AG04450 (cell line): ENCODE measurements around the gene RELN. TPM values are rescaled to one million over a fixed set of nuclear protein-coding genes. Genes with fewer than 3 reads are reported as not detected.
"Not testable (repeated sequence)": the region's sequence is repeated elsewhere in the genome, so short reads cannot be mapped to it uniquely, and the experiment has no call there.

Experiments
- CTCF ChIA-PET: fragments of 300-600, 350-600 bp; formaldehyde crosslinking; extraction: SDS; loops from one replicate; lab custom pipeline; 2022; ENCODE audit warnings: antibody characterized with exemption, inconsistent platforms; lab: Charles Lee
- POLR2A ChIA-PET: fragments of 350-600 bp; formaldehyde crosslinking; extraction: SDS; loops from one replicate; lab custom pipeline; 2021; ENCODE audit warnings: antibody characterized with exemption, inconsistent platforms; lab: Yijun Ruan, JAX
- DNase-seq: peaks from one replicate; pipeline ENCODE4 v3.0.0-alpha.2; 2011; ENCODE audit warnings: low read depth, low spot score
- H3K27ac ChIP-seq: one replicate; pipeline ENCODE4 v1.5.1; 2012; ENCODE audit warnings: low read depth, low read length, control low read depth
- H3K27me3 ChIP-seq: one replicate; pipeline ENCODE4 v1.6.0; 2012; ENCODE audit warnings: low read length; ENCODE audit not compliant: control insufficient read depth, insufficient read depth
- H3K4me3 ChIP-seq: 2 replicates; pipeline ENCODE4 v1.5.1; 2011; ENCODE audit warnings: mild to moderate bottlenecking, low read depth, low read length, control low read depth
- H3K9me3 ChIP-seq: 2 replicates; pipeline ENCODE4 v1.5.1; 2012; ENCODE audit warnings: low read length; ENCODE audit not compliant: control insufficient read depth, insufficient read depth
- CTCF ChIP-seq: IDR thresholded peaks from 2 replicates; pipeline ENCODE4 v1.5.1; 2011; ENCODE audit warnings: low read depth, low read length, control low read depth, inconsistent platforms
- polyA minus RNA-seq: library from RNA; depleted of rRNA, polyadenylated mRNA; stranded (reverse); fragments of >200 nt; gene quantifications from 2 replicates; pipeline ENCODE4 v1.2.3, GENCODE V29; 2011; rRNA and poly(A)+ RNA removed
- polyA plus RNA-seq: library from polyadenylated mRNA; depleted of rRNA; stranded (reverse); fragments of >200 nt; gene quantifications from 2 replicates; pipeline ENCODE4 v1.2.3, GENCODE V29; 2011; rRNA removed

The RELN gene
- polyA plus RNA-seq (6.0 and 7.6 TPM in 2 replicates), polyA minus RNA-seq (17.0 and 19.7 TPM in 2 replicates)

GRCh38 chr7:103989200-103989784 is at the start of gene RELN:
Gene RELN (minus strand): TSS chr7:103989658. CDS start chr7:103989356, 302 bp downstream.
- no peak for DNase-seq
- ChIA-PET POLR2A (no interaction called here), CTCF (no interaction called here)
- Histone ChIP-seq H3K9me3 (no peaks in the 10 kb centered on the region; the same call in 1 of the 2 replicates), H3K4me3 (peak within 1 kb of the TSS; percentile 59), H3K27me3 (peaks cover 25% of the 10 kb centered on the region), H3K27ac (no peak within 1 kb of the TSS)
- TF ChIP-seq CTCF, result no peak

GRCh38 chr7:104038136-104038535 is 48.7 kb upstream of the RELN start:
- no peak for TF ChIP-seq CTCF
- Histone ChIP-seq H3K4me3 (no peak overlapping the region), H3K27ac (no peak overlapping the region), H3K27me3 (no peaks in the 10 kb centered on the region), H3K9me3 (no peaks in the 10 kb centered on the region)
- DNase-seq, result no peak
- ChIA-PET POLR2A (no interaction called here), CTCF (no interaction called here)

GRCh38 chr7:104036889-104037288 is 47.4 kb upstream of the RELN start:
- H3K27ac ChIP-seq, H3K27me3 ChIP-seq, DNase-seq, CTCF ChIA-PET, H3K9me3 ChIP-seq, POLR2A ChIA-PET, H3K4me3 ChIP-seq: not testable (repeated sequence)

- Histone ChIP-seq H3K27me3 (no peaks in the 10 kb centered on the region), H3K4me3 (no peak overlapping the region), H3K27ac (no peak overlapping the region), H3K9me3 (no peaks in the 10 kb centered on the region)
- no peak for DNase-seq
- ChIA-PET POLR2A (no interaction called here), CTCF (no interaction called here)
- no peak for TF ChIP-seq CTCF
Observed at GRCh38 chr7:104035351-104035750, 45.9 kb upstream of the RELN start.

GRCh38 chr7:104034679-104035078 is 45.2 kb upstream of the RELN start:
- TF ChIP-seq CTCF, result no peak
- ChIA-PET CTCF (interaction anchor here (0.7 kb wide), 1 partner anchor 468 kb away, joined by 4 read pairs; no protein-coding TSS in a partner anchor), POLR2A (no interaction called here)
- Histone ChIP-seq H3K4me3 (no peak overlapping the region), H3K27ac (no peak overlapping the region), H3K9me3 (no peaks in the 10 kb centered on the region), H3K27me3 (no peaks in the 10 kb centered on the region)
- DNase-seq, result no peak
